Adrenal gland (tissue), 12 donors: ENCODE data around the gene RALGAPA2. TPM values are rescaled to one million over a fixed set of nuclear protein-coding genes. Genes with fewer than 3 reads are reported as not detected.

Source experiments
- DNase-seq, 7 donors: peaks; one replicate each; pipeline ENCODE4 v3.0.0-alpha.2; 2019 to 2020
- H3K27ac ChIP-seq, 5 donors: fragments of 200-600 bp; sonication (generic) in 4 of 5; 1 replicate in 3 of 5; 2 replicates in 2 of 5; pipeline versions ENCODE4 v1.5.1 to v1.8.0; 2016 to 2020; ENCODE audit warnings: mild to moderate bottlenecking in 1 of 5
- H3K27me3 ChIP-seq: fragments of 200-600 bp; 2 replicates; pipeline ENCODE4 v1.8.0; 2021
- H3K36me3 ChIP-seq, 2 donors: fragments of 200-600 bp; replicated peaks in 1 of 2; 1 replicate in 1 of 2; 2 replicates in 1 of 2; pipeline versions ENCODE4 v1.5.1 to v1.8.0; 2018 to 2022
- H3K4me1 ChIP-seq, 2 donors: fragments of 200-600 bp; replicated peaks in 1 of 2; 1 replicate in 1 of 2; 2 replicates in 1 of 2; pipeline versions ENCODE4 v1.5.1 to v1.8.0; 2018 to 2021
- H3K4me3 ChIP-seq, 4 donors: fragments of 200-600 bp; sonication (generic) in 3 of 4; one replicate each; pipeline ENCODE4 v1.5.1; 2016 to 2018
- H3K9me3 ChIP-seq, 3 donors: fragments of 200-600 bp; sonication (generic) in 1 of 3; replicated peaks in 1 of 3; 1 replicate in 2 of 3; 2 replicates in 1 of 3; pipeline versions ENCODE4 v1.5.1 to v1.8.0; 2016 to 2021
- CTCF ChIP-seq, 6 experiments: fragments of 450-650 bp in 4 of 6; fragments of 200-600 bp in 2 of 6; sonication (generic) in 1 of 6; IDR thresholded peaks; 1 replicate in 5 of 6; 2 replicates in 1 of 6; pipeline versions ENCODE4 v1.5.1 to v1.8.0; 2016 to 2021; ENCODE audit warnings: antibody characterized with exemption in 6 of 6, mild to moderate bottlenecking in 2 of 6, moderate library complexity in 1 of 6
- POLR2A ChIP-seq, 2 donors: fragments of 450-650 bp; IDR thresholded peaks; one replicate each; pipeline ENCODE4 v1.6.1; 2017; ENCODE audit warnings: antibody characterized with exemption in 2 of 2, mild to moderate bottlenecking in 2 of 2, moderate library complexity in 1 of 2
- WGBS, 4 donors: extraction: QIAGEN DNeasy Blood & Tissue Kit in 2 of 4; methylation state at CpG; one replicate each; pipeline versions ENCODE4 v1.1.5 to v1.1.7; 2013 to 2017; 5-methylcytosine and 5-hydroxymethylcytosine counted together
- intact Hi-C, 2 donors: fragments of 100-400 bp; cut with DNase I; formaldehyde crosslinking; loops; one replicate each; pipeline versions ENCODE4 v1.14.1 to v1.15.0; 2022 to 2023
- polyA plus RNA-seq, 3 donors: library from polyadenylated mRNA; stranded (reverse); fragments of 200-250 nt in 2 of 3; fragments of 350-450 nt in 1 of 3; fragmentation: Illumina TruSeq in 1 of 3; extraction: RNeasy Lipid Tissue Mini Kit (QIAGEN cat#74804) in 1 of 3; gene quantifications; one replicate each; pipeline ENCODE4 v1.2.3, GENCODE V29; 2013 to 2014
- total RNA-seq, 9 donors: library from RNA; depleted of rRNA in 4 of 9; stranded (reverse); fragments of >200 nt in 4 of 9; fragments of 120-200 nt in 1 of 9; fragmentation: NEBNext Ultra II Directional in 1 of 9; extraction: Animal tissue kit (Norgen Biotek cat#: 25700) in 1 of 9; gene quantifications; one replicate each; pipeline versions ENCODE4 v1.1.0 to v1.2.4, GENCODE V29; 2013 to 2023
- donor health status: healthy with polysubstance abuse.
- donor health status: Bipolar disorder and iron deficiency.
- donor health status: DM: yes; HTN: yes; CAD: no.
- donor health status: DM: no; HTN: no; CAD: no.
- donor health status: DM: no; HTN: no; CAD: no.
- donor health status: DM: yes; HTN: yes; CAD: no.

The RALGAPA2 gene
- total and polyA plus RNA-seq, 12 donors = 3.7 to 39.6 (median 20.7) TPM

GRCh38 chr20:20386192-20386591, 326.3 kb downstream of the RALGAPA2 start:
- no peak for TF ChIP-seq CTCF (IDR thresholded peaks at IDR 0.05)
- TF ChIP-seq POLR2A (IDR thresholded peaks at IDR 0.05) = no peak
- Histone ChIP-seq H3K9me3 (no peaks in the 10 kb centered on the region), H3K4me3 (no peak overlapping the region), H3K36me3 (no peaks in the 10 kb centered on the region), H3K27me3 (peaks cover under 1% of the 10 kb centered on the region), H3K27ac (no peak overlapping the region), H3K4me1 (no peaks in the 10 kb centered on the region)
- 64 to 77% (median 71%) methylated on average over 9 of the region's 9 CpGs for WGBS, 4 donors
- intact Hi-C loops = no loop called here
- no peak for DNase-seq

- Histone ChIP-seq H3K36me3 (no peaks in the 10 kb centered on the region), H3K27me3 (peaks cover 26% of the 10 kb centered on the region), H3K27ac (no peak overlapping the region), H3K9me3 (no peaks in the 10 kb centered on the region), H3K4me3 (no peak overlapping the region), H3K4me1 (no peaks in the 10 kb centered on the region)
- TF ChIP-seq CTCF (IDR thresholded peaks at IDR 0.05) (no peak), POLR2A (IDR thresholded peaks at IDR 0.05) (no peak)
- DNase-seq = no peak
- WGBS, 4 donors = 44 to 50% (median 45%) methylated on average over 8 of the region's 8 CpGs
- intact Hi-C loops = no loop called here
These were observed 336.6 kb downstream of the RALGAPA2 start for GRCh38 chr20:20375862-20376261.

GRCh38 chr20:20373091-20373571, 339.3 kb downstream of the RALGAPA2 start:
- Histone ChIP-seq H3K9me3 (no peaks in the 10 kb centered on the region), H3K27ac (no peak overlapping the region), H3K4me3 (no peak overlapping the region), H3K4me1 (no peaks in the 10 kb centered on the region), H3K27me3 (peaks cover 45% of the 10 kb centered on the region), H3K36me3 (no peaks in the 10 kb centered on the region)
- peak in 1 of 7 donors; percentile 70 for DNase-seq
- WGBS, 4 donors = 44 to 54% (median 50%) methylated on average over 15 to 17 of the region's 17 CpGs
- intact Hi-C loops = no loop called here
- TF ChIP-seq POLR2A (IDR thresholded peaks at IDR 0.05) (no peak), CTCF (IDR thresholded peaks at IDR 0.05) (no peak)

GRCh38 chr20:20371681-20372080, 340.8 kb downstream of the RALGAPA2 start:
- WGBS, 4 donors = 12 to 19% (median 18%) methylated on average over 3 of the region's 3 CpGs
- peaks cover 59% of the 10 kb centered on the region for H3K27me3 ChIP-seq

More at GRCh38 chr20:20371681-20372080, 340.8 kb downstream of the RALGAPA2 start:
- H3K4me1 ChIP-seq = peaks cover 0 to 7% of the 10 kb centered on the region in 2 donors
- TF ChIP-seq POLR2A (IDR thresholded peaks at IDR 0.05) = no peak
- TF ChIP-seq CTCF (IDR thresholded peaks at IDR 0.05) = no peak
- H3K27ac ChIP-seq = no peak overlapping the region
- intact Hi-C loops = no loop called here
- DNase-seq = no peak
- no peaks in the 10 kb centered on the region for H3K36me3 ChIP-seq
- H3K4me3 ChIP-seq = no peak overlapping the region
- no peaks in the 10 kb centered on the region for H3K9me3 ChIP-seq
